Activated T-helper 9 cell treated with anti-CD3 and anti-CD28 coated beads, Interleukin-2, amount 50 U/mL, for 16 hours (primary cell): Measurements from ENCODE around the gene RAP1B.

Experiments used
- DNase-seq: peaks from one replicate; pipeline ENCODE4 v3.0.0-alpha.2; 2020; ENCODE audit warnings: low read depth

RAP1B gene

GRCh38 chr12:68612202-68612601 is 1.5 kb downstream of the RAP1B start:
- DNase-seq: no peak

DNA sequence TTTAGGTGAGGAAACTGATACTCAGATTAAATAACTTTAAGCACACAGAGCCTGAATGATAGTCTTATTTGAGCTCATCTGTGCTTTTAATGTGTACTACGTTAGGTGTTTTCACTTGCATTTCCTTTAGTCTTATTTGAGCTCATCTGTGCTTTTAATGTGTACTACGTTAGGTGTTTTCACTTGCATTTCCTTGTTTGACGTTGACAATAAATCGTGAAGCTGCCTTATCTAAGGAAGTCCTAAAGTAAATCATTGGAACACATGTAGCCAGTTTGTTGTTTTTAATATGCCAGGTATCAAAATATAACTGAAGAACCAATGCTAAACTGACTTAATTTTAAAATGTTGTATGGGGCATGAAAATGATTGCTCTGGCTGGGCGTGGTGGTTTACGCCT is 2.0 kb downstream of the RAP1B start:
- no peak for DNase-seq

- peak; percentile 25 for DNase-seq
Observed at GRCh38 chr12:68613209-68613904, 2.7 kb downstream of the RAP1B start.

DNA sequence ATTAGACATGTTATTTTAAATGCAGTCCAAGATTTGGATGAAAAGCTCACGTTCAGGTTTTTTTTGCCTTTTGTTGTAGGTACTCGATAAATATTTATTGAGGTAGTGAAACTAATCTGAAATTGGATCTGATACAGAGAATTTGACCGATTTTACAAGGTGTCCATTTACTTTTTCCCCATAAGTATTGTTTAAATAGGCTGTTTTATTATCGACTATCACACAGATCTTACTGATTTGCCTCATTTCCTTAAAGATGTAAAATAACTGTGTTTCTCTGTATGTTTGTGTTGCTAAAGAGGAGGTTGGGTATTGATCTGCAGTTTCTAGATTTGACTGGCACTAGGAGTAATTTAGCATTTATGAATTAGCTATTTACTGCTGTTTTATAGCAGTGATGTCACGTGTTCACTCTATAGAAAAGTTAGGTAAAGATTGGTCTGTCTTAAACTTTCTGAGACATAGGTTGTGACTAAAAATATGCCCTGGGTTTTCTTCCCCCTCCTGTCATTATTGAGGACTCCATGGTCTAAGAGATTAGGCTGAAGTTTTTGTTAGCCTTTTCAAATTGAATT is 3.5 kb downstream of the RAP1B start:
- DNase-seq: no peak

DNA sequence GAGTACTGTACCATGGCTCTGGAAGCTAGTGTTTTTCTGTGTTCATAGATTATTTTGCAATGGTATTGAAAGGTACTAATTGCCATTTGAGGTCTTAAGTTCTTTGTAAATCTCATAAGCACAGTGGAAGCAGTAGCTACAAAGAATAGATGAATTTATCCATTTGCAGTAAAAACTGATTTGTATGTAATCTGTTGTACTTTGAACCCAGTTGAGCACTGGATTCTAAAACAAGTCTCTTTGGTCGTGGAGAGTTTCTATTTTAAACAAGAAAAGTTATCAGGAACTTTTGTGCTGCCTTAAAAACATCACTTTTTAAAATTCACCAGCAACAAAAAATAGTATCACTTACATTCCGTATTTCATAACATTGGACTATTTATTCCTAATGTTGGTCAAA is 4.1 kb downstream of the RAP1B start:
- no peak for DNase-seq

- DNase-seq: no peak
Observed at GRCh38 chr12:68617160-68617926, 6.6 kb downstream of the RAP1B start.

DNA sequence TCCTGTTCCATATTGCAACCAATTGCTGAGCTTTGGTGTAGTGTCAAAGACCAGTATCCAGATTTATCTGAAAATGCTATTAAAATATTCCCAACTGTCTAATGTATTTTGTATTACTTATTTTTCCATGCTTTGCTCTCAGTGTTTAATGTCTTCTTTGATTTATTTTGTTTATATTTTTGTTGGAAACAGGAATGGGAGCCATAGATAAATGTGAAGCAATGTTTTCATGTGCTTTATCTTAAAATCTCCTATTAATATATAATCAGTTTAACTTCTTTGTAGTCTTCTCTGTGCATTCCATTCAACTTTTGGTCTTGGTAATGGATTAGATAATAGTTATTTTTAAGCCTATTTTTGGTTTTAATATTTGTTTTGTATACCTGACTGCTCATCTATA is 8.8 kb downstream of the RAP1B start:
- no peak for DNase-seq

DNA sequence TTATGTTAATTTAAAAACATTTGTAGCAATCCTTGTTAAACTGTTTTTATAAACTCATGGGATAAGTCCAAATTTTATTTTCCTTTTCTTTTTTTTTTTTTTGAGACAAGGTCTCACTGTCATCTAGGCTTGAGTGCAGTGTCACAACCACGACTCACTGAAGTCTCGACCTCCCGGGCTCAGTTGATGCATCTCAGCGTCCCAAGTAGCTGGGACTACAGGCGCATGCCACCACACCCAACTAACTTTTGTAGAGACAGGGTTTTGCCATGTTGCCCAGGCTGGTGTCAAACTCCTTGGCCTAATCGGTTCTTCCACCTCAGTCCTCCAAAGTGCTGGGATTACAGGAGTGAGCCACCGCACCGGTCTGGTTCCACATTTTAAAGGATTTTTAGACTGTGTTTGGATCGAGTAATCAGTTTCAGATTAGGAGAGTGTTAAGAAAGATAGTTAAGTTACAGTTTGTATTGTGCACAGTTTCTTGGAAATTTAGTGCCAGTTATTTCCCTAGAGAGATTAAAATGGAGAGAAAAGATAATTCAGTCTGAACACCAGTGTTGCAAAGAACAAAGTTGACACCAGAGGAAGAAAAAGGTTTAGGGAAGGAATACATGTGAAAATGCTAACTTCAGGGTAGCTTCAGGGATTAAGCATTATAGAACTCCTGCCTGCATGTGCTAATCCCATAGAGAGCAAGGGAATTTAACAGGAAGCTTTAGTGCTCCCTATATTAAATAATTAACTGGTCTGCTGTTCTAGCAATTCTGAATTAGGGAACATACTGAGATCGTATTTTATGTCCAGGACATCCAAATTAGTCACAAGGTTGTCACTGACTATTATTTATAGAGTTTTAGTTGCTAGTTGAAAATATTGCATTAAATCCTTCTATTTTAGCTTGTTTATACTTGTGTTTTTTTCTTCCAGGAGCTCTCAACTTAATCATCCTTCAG is 10.1 kb downstream of the RAP1B start:
- DNase-seq: no peak

- DNase-seq: no peak
Observed at GRCh38 chr12:68621472-68622081, 10.9 kb downstream of the RAP1B start.

DNA sequence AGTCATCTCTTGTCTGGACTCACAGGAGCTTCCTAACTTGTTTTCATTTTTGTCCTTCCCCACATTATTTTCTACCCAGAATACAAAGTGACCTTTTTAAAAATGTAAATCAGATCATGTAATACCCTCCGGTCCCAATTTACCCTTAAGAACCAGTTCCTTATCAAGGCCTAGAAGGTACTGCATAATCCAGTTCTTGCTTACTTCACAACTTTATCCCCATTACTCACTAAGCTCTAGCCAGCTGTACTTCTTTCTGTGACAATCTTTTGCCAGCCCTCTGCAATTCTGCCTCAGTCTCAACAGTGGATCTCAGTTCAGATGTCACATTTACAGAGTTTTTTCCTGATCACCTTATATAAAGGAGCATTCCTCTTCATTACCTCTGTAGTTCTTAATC is 11.6 kb downstream of the RAP1B start:
- no peak for DNase-seq

DNA sequence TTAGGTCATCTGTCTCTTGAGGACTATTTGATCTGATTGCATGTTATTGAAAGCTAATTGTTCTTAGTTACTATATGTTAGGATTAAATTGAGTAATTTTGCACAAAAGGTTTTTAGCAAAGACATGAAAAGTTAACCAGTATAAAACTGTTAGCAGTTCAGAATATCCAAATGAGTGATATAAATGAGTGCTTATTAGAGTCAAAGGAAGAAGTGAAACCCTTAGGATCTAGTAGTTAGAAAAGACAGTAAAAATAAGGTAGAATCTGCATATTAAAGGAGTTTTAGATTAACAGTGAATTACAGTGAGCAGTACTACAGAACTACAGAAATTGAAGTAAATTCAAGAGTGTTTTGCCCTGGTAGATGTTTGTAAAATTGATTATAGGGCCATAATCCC is 12.4 kb downstream of the RAP1B start:
- DNase-seq: no peak

- no peak for DNase-seq
Observed at GRCh38 chr12:68623984-68624383, 13.3 kb downstream of the RAP1B start.

DNA sequence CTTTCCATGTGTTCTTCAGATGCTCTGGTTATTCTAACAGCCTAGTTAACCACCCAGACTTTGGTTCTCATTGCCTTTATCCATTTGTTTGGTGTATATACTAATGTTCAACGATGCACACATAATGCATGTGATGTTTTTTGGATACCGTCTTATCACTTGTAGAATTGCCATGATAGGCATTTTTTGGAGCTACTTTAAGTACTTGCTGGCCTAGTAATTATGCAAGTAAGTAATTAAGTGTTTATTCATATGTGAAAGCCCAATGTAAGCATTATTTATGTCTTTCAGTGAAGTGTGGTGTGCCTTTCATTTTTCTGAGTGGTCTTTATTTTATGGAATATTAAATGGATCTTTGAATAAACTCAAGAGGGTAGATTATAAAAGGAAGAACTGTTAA is 14.2 kb downstream of the RAP1B start:
- no peak for DNase-seq

- DNase-seq: no peak
Observed at GRCh38 chr12:68627673-68628319, 17.1 kb downstream of the RAP1B start.

DNA sequence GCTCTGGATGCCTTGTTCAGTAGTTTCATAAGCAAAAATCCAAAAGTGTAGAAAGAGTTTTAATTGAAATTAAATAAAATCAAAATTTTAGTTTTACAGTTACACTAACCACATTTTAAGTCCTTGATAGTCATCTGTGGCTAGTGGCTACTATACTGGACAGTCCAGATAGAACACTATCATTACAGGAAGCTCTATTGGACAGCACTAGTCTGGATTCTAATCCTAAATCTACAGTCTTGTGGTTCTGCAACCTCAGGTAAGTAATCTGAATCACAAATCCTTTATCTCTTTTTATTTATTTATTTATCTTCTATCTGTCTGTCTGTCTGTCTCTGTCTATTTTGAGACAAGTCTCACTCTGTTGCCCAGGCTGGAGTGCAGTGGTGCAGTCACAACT is 18.0 kb downstream of the RAP1B start:
- DNase-seq: no peak

- no peak for DNase-seq
Observed at GRCh38 chr12:68630050-68630449, 19.4 kb downstream of the RAP1B start.

DNA sequence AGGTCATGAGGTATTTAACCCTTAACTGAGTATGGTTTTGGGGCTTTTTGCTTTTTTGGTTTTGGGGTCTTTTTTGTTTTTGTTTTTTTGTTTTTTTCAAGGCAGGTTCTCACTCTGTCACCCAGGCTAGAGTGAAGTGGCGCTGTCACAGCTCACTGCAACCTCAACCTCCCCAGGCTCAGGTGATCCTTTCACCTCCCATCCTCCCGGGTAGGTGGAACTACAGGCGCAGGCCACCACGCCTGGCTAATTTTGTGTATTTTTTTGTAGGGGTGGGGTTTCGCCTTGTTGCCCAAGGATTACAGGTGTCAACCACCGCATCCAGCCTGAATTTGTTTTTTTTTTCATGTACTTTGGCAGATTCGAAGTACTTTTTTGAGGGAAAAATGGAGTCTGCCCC is 19.9 kb downstream of the RAP1B start:
- DNase-seq: no peak

DNA sequence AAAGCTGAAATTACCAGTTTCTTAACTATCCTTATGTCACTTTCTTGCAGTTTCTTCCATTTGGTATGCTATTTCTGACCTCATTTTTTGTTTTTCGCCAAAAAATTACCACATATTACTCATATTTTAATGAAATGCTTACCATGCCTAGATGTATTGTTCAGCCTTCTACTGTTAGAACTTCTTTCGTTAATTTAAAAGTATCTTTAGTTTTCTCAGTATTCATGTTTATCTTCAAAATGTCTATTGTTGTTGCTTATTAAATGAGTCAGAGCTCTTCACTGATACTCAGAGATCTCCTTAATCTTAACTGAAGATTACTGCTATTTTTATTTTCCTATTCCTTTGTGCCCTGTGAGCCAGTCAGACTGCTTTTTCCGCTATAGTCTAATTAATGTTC is 20.5 kb downstream of the RAP1B start:
- no peak for DNase-seq

- no peak for DNase-seq
Observed at GRCh38 chr12:68632486-68632885, 21.8 kb downstream of the RAP1B start.

- no peak for DNase-seq
Observed at GRCh38 chr12:68633614-68634558, 23.2 kb downstream of the RAP1B start.
